GM18861 (cell line): Measurements from ENCODE around the gene PSME3.

Experiments
- ATAC-seq: cut with Tn5 transposase; IDR thresholded peaks from one replicate; pipeline ENCODE4 v1.9.1; 2021; ENCODE audit not compliant: unreplicated experiment

PSME3 gene, protein sequence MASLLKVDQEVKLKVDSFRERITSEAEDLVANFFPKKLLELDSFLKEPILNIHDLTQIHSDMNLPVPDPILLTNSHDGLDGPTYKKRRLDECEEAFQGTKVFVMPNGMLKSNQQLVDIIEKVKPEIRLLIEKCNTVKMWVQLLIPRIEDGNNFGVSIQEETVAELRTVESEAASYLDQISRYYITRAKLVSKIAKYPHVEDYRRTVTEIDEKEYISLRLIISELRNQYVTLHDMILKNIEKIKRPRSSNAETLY

DNA sequence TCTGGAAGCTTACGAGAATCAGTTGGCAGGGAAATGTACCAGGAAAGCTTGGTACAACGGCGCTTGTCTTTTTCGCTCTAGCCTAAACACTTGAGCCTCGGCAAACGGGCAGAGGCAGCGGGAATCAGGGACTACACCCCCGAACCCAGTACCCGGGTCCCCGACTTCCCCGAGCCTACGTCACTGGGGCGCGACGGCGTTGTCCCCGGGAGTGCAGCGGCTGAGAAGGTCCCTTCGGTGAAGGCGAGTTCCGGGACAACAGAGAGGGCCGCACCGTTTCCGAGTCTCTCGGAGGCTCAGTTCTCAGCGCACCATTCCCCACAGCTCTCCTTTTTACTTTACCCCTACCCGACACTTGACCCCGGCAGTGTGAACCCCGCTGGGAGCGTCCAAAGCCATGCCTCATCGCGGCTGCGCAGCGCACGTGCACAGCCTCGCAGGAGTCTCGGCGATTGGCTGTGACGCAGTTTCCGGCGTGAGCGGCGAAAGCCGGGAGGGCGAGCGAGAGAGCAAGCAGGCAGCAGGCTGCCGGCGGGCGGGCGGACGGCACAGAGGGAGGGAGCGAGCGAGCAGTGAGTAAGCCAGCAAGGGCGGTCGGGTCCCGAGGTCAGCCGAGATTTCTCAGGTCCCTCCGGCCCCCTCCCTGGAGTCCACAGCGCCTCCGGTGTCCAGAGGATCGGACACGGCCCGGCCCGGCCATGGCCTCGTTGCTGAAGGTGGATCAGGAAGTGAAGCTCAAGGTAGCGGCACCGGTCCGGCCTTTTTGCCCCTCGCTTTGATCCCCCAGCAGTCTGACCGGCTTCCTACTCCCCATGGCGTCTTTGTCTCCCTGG is at the start of gene PSME3:
Gene PSME3 (plus strand): TSS at position 464 of the 833 bp plus-strand sequence. CDS start 235 bp downstream, at position 699.
- ATAC-seq, result peak; percentile 83

DNA sequence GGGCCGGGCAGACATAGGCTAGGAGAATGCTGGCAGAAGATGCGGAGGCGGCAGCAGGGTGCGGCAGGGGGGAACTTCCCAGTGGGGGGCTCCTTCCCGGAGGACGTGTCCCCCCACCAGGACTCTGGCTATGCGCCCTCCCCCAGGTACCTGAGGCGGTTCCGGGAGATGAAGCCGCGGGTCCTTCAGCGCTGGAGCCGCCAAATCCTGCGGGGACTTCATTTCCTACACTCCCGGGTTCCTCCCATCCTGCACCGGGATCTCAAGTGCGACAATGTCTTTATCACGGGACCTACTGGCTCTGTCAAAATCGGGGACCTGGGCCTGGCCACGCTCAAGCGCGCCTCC is 49.4 kb upstream of the PSME3 start:
- ATAC-seq, result no peak

DNA sequence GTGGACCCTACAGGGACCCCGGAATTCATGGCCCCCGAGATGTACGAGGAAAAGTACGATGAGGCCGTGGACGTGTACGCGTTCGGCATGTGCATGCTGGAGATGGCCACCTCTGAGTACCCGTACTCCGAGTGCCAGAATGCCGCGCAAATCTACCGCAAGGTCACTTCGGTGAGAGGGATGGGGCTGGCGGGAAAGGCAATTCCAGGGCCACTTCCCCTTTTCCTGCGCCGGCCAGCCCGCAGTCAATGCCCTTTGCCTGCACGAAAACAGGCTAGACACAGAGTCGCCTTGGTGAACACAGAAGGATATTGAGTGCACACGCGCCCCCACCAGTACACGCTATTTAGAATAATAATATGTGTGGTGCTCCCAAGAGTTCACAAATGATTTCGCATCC is 48.8 kb upstream of the PSME3 start:
- ATAC-seq, result no peak

DNA sequence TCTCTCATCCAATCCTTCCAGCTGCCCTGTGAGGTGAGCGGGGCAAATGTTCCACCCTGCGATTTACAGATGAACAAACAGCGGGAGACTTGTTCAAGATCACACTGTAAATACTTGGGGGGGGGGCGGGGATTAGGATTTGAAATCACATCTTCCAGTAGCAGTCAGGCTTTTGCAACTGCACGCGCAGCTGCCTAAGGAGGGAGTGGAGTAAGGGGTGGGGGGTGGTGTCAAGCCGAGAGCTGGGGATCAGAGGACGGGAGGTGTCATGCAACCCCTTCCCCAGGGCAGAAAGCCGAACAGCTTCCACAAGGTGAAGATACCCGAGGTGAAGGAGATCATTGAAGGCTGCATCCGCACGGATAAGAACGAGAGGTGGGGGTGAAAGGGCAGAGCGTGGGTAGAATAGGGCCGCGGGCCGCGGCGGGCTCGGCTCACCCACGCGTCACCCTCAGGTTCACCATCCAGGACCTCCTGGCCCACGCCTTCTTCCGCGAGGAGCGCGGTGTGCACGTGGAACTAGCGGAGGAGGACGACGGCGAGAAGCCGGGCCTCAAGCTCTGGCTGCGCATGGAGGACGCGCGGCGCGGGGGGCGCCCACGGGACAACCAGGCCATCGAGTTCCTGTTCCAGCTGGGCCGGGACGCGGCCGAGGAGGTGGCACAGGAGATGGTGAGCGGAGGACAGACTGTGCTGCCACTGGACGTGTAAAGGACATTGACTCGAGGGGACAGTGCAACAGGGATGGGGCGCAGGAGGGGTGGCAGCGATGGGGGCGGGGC is 48.2 kb upstream of the PSME3 start:
- ATAC-seq, result no peak

DNA sequence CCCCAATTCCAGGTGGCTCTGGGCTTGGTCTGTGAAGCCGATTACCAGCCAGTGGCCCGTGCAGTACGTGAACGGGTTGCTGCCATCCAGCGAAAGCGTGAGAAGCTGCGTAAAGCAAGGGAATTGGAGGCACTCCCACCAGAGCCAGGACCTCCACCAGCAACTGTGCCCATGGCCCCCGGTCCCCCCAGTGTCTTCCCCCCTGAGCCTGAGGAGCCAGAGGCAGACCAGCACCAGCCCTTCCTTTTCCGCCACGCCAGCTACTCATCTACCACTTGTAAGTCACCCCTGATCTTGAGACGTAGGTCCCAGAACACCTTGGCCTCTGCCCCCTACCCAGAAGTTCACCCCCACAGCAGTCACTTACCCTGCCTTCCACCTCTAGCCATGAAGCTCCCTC is 45.9 kb upstream of the PSME3 start:
- ATAC-seq, result no peak

DNA sequence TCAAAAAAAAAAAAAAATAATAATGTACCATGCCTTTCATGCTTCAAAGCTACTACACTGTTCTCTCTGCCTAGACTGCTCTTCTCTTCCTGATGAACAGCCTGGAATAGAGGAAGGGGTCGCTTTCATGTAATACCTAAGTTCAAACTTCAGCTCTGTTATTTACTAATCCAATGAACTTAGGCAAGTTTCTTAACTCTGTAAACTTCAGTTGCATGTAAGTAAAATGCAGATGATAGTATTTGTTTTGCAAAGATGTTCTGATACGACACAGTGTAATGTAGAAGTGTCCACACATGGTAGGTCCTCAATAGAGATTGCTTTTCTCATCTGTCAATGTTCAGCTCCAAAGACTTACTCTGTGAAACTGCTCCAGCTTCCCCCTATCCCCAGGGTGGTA is 41.2 kb upstream of the PSME3 start:
- no peak for ATAC-seq

- ATAC-seq, result no peak
These were observed 40.7 kb upstream of the PSME3 start for GRCh38 chr17:42792545-42792944.

- no peak for ATAC-seq
These were observed 38.1 kb upstream of the PSME3 start for GRCh38 chr17:42795061-42795460.

DNA sequence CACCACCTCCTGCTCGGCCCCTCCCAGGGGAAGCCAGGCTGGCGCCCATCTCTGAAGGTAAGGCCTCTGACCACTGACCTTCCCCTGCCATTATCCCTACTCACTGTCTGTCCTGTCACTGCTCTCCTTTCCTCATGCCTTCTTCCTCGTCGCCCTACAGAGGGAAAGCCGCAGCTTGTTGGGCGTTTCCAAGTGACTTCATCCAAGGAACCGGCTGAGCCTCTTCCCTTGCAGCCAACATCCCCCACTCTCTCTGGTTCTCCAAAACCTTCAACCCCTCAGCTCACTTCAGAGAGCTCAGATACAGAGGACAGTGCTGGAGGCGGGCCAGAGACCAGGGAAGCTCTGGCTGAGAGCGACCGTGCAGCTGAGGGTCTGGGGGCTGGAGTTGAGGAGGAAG is 37.7 kb upstream of the PSME3 start:
- ATAC-seq, result no peak

GRCh38 chr17:42796066-42796758 is 37.0 kb upstream of the PSME3 start:
- ATAC-seq, result no peak

DNA sequence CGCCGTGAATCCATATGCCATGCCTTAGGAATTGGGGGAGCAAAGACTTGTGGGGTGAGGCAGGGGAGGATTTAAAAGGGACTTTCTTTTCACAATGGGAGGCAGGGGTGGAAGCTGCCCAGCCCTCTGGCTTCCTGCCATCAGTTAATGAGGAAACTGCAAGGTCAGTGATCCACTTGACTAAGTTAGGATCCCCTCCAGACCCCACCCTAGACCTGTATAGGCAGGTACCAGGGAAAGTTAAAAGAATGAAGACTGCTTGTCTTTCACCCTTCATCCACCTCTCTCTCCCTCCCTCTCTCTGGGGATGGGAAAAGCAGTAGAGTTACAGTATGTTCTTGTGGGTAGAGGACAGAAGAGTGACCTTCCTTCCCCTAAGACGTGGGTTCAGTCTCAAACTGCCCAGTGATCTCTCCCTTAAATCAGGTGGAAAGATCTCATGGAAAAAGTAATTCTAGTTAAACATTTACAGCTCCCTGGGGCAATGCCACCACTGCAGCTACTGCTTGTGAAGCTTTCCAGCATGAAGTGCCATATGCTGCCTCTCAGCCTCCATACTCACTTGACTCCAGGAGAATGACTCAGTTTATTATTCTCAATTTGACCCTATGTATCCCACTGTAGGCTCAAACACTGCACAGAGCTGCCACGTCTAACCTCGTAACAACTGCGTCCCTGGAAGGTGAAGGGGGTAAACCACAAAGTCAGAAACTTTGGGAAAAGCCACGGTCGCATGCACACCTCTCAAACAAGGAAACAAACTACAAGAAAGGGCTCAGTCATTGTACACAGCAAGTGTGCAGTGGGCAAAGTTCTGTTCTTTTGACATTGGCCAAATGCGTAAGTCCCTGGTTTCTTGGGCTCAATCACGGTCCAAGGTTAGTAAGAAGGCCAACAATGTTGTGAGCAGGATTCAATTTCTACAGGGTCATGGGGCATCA is 35.9 kb upstream of the PSME3 start:
- ATAC-seq, result no peak

DNA sequence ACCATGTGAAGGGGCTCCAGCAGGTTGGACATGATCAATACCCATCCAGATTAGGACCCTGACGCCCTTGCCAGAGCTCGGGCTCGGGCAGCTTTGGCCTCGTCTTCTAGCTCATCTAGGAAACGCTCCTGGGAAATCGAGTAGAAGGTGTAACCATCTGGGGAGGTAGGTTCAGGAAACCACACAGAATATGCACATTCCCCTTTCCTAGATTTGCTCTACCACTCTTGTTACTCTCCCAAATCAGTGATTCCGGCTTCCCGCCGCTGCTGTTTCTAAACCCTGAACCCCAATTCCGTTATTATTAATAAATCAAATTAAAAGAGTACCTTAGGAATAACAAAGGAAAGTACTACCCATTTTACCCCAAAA is 35.2 kb upstream of the PSME3 start:
- ATAC-seq, result no peak

GRCh38 chr17:42798383-42799380 is 34.5 kb upstream of the PSME3 start, which contains the start of the genes CNTD1 and COA3:
Gene CNTD1 (plus strand): TSS chr17:42798861. CDS start chr17:42799068, 207 bp downstream.
Gene COA3 (minus strand): TSS chr17:42798704. CDS start chr17:42798681, 23 bp downstream.
- peak; percentile 70 for ATAC-seq

DNA sequence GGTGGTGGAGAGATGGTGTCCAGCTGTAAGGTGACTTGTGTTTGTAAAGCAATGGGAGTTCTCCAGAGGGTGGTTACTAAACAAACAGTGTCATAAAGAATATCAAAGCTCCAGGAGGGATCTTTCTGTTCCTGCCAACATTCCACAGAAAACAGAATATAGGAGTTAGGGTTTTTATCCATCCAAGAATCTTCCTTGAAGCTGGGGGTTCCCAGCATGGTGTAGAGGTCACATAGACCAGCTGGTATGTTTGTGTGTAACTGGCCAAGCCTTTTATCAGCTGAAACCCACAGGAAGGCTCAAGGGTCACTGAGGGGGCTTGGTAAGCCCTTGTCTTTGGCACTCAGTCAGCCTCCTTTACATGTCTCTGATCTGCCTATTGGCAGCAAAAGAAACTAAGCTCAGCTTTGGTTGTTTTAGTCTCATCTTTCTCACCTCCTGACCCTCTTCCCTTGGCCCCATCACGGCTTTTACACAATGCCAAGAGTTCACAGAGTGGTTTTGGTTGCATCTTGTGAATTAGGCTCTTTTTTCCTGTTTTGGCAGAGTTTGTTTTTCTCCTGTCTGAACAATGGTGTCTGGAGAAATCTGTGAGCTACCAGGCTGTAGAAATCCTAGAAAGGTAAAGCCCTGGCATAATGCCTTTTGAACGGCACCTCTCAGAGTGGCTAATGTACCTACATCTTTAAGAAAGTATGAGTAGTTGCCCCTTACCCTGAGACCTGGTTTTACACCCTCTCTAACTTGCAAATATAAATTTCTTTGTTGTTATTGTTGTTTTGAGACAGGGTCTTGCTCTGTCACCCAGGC is 29.9 kb upstream of the PSME3 start:
- no peak for ATAC-seq

DNA sequence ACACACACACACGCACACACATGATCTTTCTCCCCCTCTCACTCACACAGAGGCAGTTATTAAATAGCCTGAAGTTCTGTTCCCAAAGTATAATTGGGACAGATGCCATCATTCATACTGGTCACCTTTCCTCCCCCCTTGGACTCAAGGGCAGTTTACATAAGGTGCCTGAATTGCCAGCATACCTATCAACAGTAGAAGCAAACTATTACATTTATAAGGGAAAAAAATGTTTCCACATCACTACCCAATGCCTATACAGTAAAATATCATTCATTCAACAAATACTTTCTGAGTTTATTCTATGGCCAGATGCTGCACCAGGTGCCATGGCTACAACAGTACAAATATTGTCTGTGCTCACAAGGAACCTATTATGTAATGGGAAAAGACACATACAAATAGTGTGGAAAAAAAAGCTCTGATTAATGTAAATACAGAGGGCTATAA is 28.3 kb upstream of the PSME3 start:
- ATAC-seq, result no peak

DNA sequence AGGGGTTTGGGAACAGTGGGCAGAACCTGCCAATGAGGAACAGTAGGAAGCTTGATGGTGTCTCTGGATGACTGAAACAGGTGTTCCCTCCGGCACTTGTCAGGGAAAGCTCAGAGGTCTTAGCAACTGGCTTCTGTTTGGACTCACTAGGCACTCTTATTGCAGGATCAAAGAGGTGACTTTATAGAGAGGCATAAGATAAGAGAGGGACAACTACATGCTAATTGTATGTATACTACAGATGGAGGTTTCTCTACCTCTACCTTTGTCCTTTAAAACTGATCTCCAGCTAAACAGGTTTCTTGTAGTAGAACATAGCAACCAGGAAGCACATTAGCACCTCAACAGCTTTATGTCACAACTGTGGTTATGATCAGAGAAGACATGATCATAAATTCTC is 26.9 kb upstream of the PSME3 start:
- ATAC-seq, result no peak

DNA sequence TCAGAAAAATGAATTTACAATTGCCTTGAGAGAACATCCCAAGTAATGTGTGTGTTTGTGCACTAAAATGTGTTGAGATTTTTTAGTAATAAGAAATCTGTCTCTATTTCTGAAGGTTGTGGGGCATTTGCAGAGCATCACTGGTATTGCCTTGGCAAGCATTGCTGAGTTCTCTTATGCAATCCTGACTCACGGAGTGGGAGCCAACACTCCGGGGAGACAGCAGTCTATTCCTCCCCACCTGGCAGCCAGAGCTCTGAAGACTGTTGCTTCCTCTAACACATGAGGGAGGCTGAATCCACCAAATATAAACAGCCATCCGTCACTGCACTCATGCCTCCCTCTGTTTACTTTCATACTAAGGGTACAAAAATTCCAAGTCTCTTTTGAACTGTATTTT is 23.9 kb upstream of the PSME3 start:
- no peak for ATAC-seq
